GM18909 (cell line): ENCODE results near the gene ARFGAP1.

Experiments used
- ATAC-seq: cut with Tn5 transposase; IDR thresholded peaks from one replicate; pipeline ENCODE4 v1.9.1; 2021; ENCODE audit warnings: mild to moderate bottlenecking; ENCODE audit not compliant: unreplicated experiment, poor library complexity

Gene ARFGAP1

GRCh38 chr20:63272105-63273058 is at the start of gene ARFGAP1:
Gene ARFGAP1 (plus strand): TSS chr20:63272813. CDS start chr20:63275581, 2,768 bp downstream.
- peak; percentile 89 for ATAC-seq

GRCh38 chr20:63223121-63223825 is 49.3 kb upstream of the ARFGAP1 start:
- no peak for ATAC-seq

- ATAC-seq: no peak
Observed at GRCh38 chr20:63223826-63224207, 48.8 kb upstream of the ARFGAP1 start.

- no peak for ATAC-seq
Observed at GRCh38 chr20:63224412-63225081, 48.1 kb upstream of the ARFGAP1 start.

- ATAC-seq: no peak
Observed at GRCh38 chr20:63225082-63225454, 47.5 kb upstream of the ARFGAP1 start.

GRCh38 chr20:63226042-63226943 is 46.3 kb upstream of the ARFGAP1 start:
- no peak for ATAC-seq

- ATAC-seq: no peak
Observed at GRCh38 chr20:63227260-63227659, 45.4 kb upstream of the ARFGAP1 start.

GRCh38 chr20:63228806-63229205 is 43.8 kb upstream of the ARFGAP1 start:
- no peak for ATAC-seq

- no peak for ATAC-seq
Observed at GRCh38 chr20:63230800-63231268, 41.8 kb upstream of the ARFGAP1 start.

- ATAC-seq: no peak
Observed at GRCh38 chr20:63232235-63233060, 40.2 kb upstream of the ARFGAP1 start.

- ATAC-seq: no peak
Observed at GRCh38 chr20:63233061-63233344, 39.6 kb upstream of the ARFGAP1 start.

- no peak for ATAC-seq
Observed at GRCh38 chr20:63233924-63234323, 38.7 kb upstream of the ARFGAP1 start.

- ATAC-seq: no peak
Observed at GRCh38 chr20:63234693-63235398, 37.8 kb upstream of the ARFGAP1 start.

- no peak for ATAC-seq
Observed at GRCh38 chr20:63235399-63235983, 37.1 kb upstream of the ARFGAP1 start, which contains the start of gene BIRC7. Gene BIRC7 (plus strand): TSS chr20:63235905. CDS start chr20:63236097, 192 bp downstream.

GRCh38 chr20:63236116-63236837 is 36.3 kb upstream of the ARFGAP1 start:
- ATAC-seq: no peak

GRCh38 chr20:63238031-63238430 is 34.6 kb upstream of the ARFGAP1 start:
- ATAC-seq: no peak

GRCh38 chr20:63238514-63239125 is 34.0 kb upstream of the ARFGAP1 start:
- no peak for ATAC-seq
